COR-L47 (cell line): ENCODE results near the gene MARCKSL1.
"Not testable (repeated sequence)": the region's sequence is repeated elsewhere in the genome, so short reads cannot be mapped to it uniquely, and the experiment has no call there.

Experiments used
- DNase-seq: peaks from one replicate; lab custom pipeline; 2025; lab: John Stamatoyannopoulos, UW

The MARCKSL1 gene

DNA sequence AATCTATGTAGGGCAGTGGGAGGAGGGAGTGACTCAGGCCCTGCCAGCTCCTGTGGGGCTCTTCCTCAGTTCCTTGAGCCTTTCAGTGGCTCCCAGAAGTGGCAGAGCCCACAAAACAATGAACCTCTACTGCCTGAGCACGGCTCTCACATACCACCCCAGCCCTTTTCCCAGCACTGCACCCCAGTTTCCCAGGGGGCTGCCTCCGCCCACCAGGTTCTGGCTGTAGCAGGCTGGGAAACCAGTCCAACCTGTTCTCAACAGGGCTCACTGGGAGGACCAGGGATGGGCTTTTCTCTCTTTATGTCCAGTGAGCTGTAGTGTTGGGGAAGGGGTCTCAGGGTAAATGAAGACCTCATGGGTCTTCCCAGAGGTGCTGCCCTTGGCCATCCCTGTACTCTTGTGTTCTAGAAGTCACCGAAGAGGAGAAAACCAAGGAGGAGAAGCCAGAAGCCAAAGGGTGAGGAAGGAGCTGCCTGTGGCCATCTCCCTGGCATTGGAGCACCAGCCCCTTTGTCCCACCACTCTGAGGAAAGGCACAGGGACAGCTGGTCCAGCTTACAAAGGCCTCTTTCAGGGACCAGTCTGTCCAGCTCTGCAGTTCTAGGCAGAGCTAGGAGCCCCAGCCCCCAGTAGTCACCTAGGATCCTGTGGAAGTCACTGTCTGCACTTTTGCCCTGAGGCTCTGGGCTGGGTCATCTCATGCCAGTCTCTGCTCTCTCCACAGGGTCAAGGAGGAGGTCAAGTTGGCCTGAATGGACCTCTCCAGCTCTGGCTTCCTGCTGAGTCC is 3.5 kb downstream of the MARCKSL1 start:
- DNase-seq: no peak

DNA sequence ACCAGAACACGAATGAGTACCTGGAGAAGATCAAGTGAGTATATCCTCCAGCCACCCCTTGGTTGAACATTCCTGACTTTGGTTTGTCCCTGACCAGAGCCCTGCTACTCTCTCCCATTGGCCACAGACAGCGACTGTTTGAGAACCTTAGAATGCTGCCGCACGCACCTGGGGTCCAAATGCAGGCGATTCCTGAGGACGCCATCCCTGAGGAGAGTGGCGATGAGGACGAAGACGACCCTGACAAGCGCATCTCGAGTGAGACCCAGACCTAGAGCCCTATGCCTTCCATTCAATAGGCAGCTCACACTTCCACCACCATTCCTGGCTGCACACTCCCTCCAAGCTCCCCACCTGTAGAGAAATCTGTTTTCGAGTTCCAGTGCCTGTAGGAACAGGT is 4.5 kb downstream of the MARCKSL1 start:
- DNase-seq: no peak

DNA sequence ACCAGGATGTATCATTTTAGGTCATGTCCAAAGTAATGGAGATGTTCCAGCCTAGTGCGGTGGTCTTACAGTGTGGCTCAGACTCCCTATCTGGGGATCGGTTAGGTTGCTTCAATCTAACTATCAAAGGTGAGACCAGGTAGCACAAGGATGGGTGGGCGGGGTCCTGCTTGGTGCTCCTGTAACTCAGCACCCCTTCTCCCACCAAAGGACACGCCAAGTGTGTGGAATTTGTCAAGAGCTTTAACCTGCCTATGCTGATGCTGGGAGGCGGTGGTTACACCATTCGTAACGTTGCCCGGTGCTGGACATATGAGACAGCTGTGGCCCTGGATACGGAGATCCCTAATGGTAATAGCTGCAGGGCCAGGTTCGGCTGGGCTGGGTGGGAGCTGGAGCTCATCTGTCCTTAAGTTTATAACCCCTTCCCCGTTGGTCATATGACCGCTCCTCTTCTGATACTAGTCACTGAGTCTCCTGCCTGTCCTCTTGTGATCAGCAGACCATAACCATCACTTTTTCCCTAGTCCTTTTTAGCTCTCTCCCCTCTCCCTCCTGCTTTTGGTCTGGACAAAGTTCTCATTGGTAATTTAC is 5.4 kb downstream of the MARCKSL1 start:
- no peak for DNase-seq

DNA sequence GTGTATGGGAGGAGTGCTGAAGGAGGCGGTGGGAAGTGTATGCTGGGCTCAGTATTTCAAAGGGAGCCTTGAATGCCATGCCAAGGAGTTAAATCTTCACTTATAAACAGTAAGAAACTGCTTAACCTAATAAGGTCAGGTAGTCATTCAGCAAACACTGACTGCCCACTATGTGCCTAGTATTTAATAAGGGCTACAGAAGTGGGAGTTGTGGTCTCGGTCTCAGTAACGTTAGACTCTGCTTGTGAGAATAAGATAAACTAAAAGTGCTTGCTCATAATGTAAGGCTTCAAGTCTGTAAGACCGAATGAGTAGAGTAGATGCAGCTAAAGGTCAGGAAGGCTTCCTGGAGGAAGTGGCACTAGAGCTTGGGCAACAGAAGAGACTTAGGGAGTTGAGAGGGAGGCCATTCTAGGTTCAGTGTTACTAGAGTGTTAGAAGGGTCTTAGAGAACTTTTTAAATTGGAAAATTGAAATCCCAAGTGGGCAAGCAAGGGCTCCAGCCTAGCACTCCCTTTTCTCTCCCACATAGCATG is 6.0 kb downstream of the MARCKSL1 start:
- no peak for DNase-seq

DNA sequence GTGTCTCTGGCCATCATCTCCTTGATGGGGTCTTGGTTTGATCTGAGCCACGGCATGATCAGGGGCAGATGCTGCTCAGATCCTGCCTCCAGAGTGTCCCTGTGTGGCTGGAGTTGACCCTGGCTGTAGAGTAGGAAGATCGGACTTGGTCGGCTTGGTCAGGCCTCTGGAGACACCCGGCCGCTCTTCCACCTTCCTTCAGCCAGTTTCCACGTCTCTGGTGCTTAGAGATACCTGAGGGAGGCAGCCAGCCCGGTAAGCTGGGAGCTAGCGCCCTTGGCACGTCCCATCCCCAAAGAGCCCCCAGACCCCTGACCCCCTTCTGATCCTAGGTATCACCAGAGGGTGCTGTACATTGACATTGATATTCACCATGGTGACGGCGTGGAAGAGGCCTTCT is 8.8 kb downstream of the MARCKSL1 start:
- DNase-seq: no peak

DNA sequence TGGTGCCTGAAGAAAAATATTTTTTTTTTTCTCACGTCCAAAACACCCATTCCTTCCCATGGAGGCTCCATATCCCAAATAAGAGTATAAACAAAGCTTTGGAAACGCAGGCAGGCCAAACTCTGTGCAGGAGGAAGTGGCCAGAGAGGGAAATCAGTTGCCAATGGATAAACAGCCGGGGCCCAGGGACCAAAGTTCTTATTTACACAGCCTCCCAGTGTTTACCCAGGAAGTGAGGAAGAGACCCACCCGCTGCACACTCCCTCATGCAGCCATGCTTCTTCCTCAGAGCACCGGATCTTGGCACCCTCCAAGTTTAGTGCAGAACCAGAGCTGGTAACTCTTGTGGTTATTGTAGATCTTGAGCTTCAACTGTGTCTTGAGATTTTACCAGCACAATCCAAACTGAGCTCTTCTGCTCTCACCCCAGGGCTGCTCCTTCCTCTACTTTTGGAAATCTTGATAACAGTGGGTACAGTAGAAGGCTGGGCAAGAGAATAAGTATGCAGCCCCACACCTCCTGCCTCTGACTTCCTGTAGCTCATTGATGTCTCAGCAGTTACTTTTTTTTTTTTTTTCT is 14.2 kb downstream of the MARCKSL1 start:
- DNase-seq: no peak

DNA sequence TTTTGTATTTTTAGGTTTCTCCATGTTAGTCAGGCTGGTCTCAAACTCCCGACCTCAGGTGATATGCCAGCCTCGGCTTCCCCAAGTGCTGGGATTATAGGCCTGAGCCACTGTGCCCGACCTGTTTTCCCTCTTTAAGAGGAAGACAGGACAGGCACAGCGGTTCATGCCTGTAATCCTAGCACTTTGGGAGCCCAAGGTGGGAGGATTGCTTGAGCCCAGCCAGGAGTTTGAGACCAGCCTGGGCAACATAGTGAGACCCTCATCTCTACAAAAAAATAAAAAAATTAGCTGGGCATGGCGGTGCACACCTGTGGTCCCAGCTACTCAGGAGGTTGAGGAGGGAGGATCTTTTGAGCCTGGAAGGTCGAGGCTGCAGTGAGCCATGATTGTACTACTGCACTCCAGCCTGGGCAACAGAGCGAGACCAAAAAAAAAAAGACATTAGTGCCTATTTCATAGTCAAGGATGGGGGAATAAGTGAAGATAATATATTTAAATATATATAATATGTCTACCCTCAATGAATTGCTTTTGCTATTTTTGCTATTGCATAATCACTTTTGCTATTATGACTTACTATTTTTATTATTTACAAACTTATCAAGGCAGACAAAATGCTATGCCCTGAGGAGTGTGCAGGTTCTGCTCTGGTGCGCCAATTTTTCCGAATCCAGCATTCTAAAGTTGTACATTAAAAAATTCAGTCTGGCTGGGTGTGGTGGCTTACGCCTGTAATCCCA is 17.7 kb downstream of the MARCKSL1 start:
- DNase-seq: no peak

DNA sequence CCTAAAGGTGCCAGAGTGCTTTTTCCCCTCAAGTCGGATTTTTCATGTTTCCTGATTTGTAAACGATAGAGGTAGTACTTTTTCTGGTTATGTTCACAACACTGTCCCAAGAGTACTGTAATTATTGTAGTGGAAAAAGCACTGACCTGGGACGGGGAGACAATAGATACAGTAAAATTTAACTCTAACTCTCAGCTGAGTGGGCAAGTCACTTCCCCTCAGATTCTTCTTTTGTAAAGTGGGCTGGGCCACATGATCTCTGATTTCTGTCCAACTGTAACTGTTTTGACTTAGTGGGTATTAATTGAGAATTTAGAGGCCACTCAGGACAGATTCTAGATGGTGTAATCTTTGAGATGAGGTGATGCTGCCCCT is 19.1 kb downstream of the MARCKSL1 start:
- DNase-seq: no peak

DNA sequence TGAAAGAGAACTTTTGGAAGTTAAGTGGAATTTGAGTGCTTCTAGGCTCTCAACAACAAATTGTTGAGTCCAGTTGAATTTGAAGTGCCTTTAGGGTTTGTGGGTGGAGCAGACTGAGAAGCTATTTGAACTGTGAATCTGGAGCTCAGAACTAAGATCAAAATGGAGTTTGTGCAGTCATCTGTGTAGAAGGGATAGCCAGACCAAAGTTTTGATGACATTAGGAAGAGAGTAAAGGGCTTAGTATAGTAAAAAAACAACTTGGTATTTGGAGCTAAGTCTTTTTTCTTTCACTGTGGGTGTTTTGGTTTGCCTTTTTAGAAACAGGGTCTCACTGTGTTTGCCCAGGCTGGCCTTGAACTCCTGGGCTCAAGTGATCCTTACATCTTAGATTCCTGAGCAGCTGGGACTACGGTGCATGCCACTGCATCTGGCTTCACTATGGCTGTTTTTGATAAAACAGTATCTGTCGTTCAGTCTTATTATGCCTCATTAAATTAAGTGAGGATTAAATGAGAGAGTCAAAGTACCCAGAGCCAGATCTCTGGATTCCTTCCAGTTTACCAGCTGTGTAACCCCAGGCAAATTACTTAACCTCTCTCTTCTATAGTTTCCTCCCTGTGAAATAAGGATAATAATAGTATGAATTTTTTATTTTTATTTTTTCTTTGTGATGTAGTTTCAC is 24.2 kb downstream of the MARCKSL1 start:
- no peak for DNase-seq

DNA sequence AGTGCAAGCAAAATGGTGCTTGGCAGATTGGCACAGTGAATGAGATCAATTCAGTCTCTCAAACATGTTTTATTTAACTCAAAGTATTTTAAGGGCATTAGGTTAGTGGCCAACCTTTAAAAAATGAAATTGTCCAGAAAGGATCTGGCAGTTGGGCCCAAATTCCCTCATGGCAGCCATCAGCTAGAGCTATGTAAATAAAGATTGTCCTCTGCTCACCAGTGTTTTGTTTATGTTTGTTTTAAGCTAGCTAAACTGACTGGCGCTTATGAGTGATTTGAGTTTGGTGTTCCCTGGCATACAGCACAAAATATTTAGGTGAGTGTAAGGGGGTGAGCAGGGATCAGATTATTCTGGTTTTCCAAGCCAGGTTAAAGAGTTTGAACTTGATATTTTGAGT is 26.1 kb downstream of the MARCKSL1 start:
- DNase-seq: no peak

DNA sequence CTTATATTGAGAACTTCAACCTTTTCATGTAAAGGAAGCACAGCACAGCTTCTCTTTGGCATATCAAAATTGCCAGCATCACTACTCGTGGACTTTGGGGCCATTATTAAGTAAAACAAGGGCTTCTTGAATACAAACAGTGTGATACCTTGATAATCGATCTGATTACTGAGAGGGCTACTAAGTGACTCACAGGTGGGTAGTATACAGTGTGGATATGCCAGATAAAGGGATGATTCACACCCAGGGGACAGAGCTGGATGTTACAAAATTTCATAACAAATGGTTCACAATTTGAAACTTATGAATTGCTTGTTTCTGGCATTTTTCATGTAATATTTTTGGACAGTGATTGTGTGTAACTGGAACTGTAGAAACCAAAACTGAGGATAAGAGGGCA is 28.7 kb downstream of the MARCKSL1 start:
- DNase-seq: no peak

DNA sequence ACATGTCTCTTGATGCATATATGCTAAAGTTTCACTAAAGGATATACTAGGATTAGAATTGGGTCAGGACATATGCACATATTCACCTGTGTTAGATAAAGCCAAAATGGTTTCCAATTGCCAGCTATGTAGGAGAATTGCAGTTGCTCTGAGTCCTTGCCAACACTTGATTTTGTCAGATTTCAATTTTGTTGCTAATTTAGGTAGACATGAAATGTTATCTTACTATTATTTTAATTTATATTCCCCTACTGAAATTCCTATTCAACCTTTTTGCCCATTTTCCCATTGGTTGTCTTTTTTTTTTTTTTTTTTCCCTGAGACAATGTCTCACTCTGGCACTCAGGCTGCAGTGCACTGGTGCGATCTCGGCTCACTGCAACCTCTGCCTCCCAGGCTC is 30.7 kb downstream of the MARCKSL1 start:
- DNase-seq: no peak

DNA sequence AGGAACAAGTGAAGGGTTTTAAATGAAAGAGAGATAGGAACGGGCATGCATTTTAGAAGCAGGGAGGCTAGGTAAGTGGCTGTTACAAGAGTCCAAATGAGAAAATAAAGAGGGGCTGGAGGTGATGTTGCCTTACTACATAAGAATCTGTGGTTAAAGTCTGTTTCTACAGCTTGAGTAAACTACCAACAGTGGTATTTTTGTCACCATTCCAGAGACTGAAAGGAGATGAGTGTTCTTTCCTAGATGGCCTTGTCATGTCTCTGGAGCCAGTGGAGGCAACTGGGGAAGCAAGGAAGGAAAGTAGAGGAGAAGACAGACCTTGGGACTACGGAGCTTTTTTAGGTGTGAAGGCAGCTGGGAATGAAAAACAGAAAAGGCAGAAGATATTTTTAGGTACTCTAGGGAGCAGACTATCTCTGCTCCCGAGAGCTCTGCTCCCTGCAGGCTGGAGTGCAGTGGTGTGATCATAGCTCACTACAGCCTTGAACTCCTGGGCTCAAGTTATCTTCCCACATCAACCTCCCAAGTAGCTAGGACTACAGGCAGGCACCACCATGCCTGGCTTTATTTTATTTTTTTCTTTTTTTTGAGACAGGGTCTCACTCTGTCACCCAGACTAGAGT is 31.9 kb downstream of the MARCKSL1 start:
- DNase-seq: no peak

DNA sequence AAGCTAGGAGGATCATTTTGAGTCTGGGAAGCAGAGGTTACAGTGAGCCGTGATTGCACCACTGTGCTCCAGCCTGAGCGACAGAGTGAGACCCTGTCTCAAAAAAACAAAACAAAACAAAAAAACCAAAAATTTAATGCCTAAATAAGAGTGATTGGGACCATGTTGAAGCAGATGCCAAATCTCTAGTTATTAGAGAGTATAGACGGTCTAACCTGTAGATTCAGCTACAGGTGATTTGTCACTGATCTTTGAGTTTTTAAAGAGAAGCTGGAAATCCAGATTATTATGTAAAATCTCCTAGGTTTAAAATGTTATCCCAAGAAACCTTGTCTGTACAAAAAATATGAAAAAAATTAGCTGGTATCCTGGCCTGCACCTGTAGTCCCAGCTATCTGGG is 32.7 kb downstream of the MARCKSL1 start:
- no peak for DNase-seq

DNA sequence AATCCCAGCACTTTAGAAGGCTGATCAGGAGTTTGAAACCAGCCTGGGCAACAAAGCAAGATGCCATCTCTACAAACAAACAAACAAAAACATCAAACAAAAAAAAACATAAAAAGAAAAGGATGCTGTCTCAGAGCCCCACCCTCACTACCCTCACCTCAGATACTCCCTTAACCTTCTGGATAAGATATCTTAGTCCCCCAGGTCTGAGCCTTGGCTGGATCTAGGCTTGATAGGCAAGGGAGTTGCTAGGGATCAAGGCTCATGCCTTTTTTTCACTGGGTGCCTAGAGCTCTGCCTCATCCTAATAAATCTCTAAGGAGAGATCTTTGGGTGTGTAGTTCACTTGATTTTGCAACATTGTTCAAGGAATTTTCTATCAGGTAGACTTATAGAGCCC is 36.7 kb downstream of the MARCKSL1 start:
- no peak for DNase-seq

DNA sequence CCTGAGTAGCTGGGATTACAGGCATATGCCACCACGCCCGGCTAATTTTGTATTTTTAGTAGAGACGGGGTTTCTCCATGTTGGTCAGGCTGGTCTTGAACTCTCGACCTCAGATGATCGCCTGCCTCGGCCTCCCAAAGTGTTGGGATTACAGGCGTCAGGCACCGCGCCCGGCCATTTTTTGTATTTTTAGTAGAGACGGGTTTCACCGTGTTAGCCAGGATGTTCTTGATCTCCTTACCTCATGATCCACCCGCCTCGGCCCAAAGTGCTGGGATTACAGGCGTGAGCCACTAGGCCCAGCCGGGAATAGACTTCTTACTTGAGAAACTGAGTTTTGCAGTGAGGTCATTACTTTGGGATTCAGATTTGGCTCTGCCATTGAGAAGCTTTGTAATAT is 37.8 kb downstream of the MARCKSL1 start:
- not testable (repeated sequence) for DNase-seq

DNA sequence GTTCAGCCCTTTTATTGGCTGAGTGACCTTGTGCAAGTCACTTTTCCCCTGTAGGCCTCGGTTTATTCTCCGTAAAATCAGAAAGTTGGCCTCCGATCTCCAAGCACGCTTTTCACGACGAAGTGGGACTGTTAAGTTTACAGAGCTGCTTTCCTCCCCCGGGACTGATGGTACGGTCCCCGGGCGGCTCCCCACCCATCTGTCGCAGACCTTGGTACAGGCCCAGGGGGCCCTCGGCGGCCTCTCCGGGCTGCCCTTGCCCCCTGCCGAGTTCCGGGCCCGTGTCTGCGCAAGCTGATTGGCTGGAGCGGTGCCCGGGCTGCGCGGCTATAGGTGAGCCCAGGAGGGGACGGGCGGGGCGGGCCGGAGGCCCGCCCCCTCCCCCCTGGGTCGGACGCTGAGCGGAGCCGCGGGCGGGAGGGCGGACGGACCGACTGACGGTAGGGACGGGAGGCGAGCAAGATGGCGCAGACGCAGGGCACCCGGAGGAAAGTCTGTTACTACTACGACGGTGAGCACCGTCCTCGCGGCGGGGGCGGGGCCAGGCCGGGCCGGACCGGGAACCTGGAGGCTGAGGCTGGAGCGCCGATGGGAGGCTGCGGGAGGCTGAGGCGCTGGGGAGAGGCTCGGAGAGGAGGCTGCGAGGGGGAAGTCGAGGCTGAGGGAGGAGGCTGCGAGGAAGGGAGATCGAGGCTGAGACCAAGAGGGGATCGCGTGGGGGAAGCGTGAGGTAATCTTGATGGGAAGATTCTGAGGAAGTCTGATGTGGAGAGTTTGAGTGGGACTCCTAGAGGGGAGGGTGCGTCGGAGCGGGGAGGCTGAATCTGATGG is 44.1 kb downstream of the MARCKSL1 start, which contains the start of gene HDAC1:
Gene HDAC1, plus strand, starts transcription at position 376 of the 831 bp plus-strand sequence. Its CDS starts 87 bp downstream, at position 463.
- DNase-seq: peak; percentile 92

DNA sequence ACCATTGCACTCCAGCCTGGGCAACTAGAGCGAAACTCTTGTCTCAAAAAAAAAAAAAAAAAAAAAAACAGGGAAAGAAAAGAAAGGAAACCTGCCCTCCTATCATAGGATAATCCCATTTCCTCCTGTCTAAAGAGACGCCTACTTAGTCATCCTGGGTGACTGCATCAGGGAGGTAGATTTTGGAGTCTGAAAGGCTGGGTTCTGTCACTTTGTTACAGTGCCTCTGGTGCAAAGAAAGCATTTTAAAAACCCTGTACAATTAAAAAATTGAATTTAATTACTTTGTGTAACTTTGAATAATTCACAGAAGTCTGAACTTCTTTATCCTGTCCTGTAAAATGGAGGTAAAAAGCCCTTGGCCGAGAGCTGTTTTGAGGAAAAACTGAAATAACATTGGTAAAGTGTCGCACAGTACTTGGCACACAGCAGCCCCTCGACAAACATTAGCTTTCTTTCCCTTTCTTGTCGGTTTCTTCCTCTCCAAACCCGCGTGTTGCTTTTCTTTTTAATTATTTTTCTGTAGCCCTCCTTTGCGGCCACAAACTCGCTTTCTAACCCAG is 44.8 kb downstream of the MARCKSL1 start:
- DNase-seq: no peak

DNA sequence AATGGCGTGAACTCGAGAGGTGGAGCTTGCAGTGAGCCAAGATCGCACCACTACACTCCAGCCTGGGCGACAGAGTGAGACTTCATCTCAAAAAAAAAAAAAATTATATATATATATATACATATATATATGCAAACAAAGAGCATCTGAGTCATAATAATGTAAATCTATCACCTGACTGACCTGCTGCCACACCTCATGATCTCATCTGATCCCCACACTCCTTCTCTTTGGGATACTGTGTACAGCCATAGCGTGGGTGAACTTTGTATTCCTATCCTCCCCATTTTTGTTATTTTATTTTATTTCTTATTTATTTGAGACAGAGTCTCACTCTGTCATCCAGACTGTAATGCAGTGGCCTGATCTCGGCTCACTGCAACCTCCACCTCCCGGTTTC is 46.8 kb downstream of the MARCKSL1 start:
- DNase-seq: no peak

DNA sequence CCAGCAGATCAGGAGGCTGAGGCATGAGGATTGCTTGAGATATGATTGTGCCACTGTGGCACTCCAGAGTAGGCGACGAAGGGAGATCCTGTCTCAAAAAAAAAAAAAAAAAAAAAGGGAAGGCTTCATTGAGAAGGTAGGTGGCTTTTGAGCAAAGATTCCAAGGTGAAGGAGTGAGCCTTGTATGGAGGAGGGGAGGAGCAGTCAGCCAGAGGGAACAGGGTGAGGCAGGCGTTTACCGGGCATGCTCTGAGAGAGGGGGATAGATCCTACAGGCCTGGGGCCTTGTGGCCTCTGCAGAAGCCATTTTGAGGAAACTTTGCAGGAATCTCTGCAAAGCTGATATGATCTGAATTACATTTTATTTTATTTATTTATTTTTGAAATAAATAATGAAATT is 49.3 kb downstream of the MARCKSL1 start:
- DNase-seq: no peak
